Tibial nerve (tissue), 3 donors: ENCODE results near the gene FAM234B.

Experiments used
- EP300 ChIP-seq, 2 donors: sonication (generic); formaldehyde crosslinking; IDR thresholded peaks; one replicate each; pipeline ENCODE4 v1.6.1; 2017; ENCODE audit warnings: antibody characterized with exemption in 2 of 2, mild to moderate bottlenecking in 1 of 2
- POLR2A ChIP-seq, 2 donors: fragments of 450-650 bp; IDR thresholded peaks; one replicate each; pipeline ENCODE4 v1.6.1; 2017; ENCODE audit warnings: antibody characterized with exemption in 2 of 2, mild to moderate bottlenecking in 2 of 2, moderate library complexity in 2 of 2

DNA sequence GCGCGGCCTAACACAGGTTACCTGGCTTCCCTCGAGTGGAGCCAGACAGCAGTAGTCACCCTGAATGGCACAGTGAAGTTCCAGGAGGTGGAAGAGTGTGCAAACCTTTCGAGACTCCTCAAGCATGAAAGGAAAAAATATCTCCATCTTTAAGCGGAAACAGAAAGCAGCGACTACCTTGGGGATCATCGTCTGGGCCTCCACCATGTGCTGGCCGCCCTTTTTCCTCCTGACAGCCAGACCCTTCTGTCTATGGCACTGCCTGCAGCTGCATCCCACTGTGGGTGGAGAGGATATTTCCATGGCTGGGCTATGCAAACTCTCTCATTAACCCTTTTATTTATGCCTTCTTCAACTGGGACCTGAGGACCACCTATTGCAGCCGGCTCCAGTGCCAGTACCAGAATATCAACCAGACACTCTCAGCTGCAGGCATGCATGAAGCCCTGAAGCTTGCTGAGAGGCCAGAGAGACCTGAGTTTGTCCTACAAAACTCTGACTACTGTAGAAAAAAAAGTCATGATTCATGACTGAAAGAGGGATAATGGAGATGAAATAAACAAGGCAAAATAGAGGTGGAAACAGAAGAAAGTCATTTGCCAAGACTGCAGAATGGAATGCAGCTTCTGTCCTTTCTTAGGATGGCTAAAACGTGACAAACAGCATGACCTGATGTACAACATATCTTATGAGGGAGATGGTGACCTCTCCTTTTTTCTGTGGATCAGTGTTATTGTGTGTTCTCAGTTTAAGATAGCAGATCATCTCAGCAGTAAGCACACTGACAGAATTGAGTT is 41.7 kb upstream of the FAM234B start:
- TF ChIP-seq EP300 (IDR thresholded peaks at IDR 0.05) (no peak), POLR2A (IDR thresholded peaks at IDR 0.05) (no peak)
